GM23248 (cell line): Measurements from ENCODE around the gene KIF7. TPM values are rescaled to one million over a fixed set of nuclear protein-coding genes. Genes with fewer than 3 reads are reported as not detected.

ENCODE experiments used
- DNase-seq: peaks from one replicate; pipeline ENCODE4 v3.0.0-alpha.2; 2015
- H2AFZ ChIP-seq: fragments of 200-600 bp; sonication (generic); 2 replicates; pipeline ENCODE4 v1.6.1; 2016; ENCODE audit warnings: antibody characterized with exemption
- H3F3A ChIP-seq: fragments of 200-600 bp; sonication (generic); 2 replicates; pipeline ENCODE4 v1.6.1; 2016; ENCODE audit warnings: mild to moderate bottlenecking, antibody characterized with exemption, mixed run types; ENCODE audit not compliant: insufficient read depth
- H3K27ac ChIP-seq: fragments of 200-600 bp; sonication (generic); 2 replicates; pipeline ENCODE4 v1.5.1; 2016; ENCODE audit warnings: mild to moderate bottlenecking
- H3K27me3 ChIP-seq: fragments of 200-600 bp; sonication (generic); replicated peaks from 2 replicates; pipeline ENCODE4 v1.6.1; 2016; ENCODE audit warnings: mild to moderate bottlenecking; ENCODE audit not compliant: insufficient read depth
- H3K36me3 ChIP-seq: fragments of 200-600 bp; sonication (generic); 2 replicates; pipeline ENCODE4 v1.6.1; 2016; ENCODE audit warnings: low read depth, mild to moderate bottlenecking
- H3K4me1 ChIP-seq: fragments of 200-600 bp; sonication (generic); 2 replicates; pipeline ENCODE4 v1.6.1; 2016; ENCODE audit warnings: mild to moderate bottlenecking; ENCODE audit not compliant: insufficient read depth
- H3K4me2 ChIP-seq: fragments of 200-600 bp; sonication (generic); one replicate; pipeline ENCODE4 v1.6.1; 2016; ENCODE audit warnings: mild to moderate bottlenecking; ENCODE audit not compliant: unreplicated experiment
- H3K4me3 ChIP-seq: fragments of 200-600 bp; sonication (generic); 2 replicates; pipeline ENCODE4 v1.5.1; 2016; ENCODE audit warnings: mild to moderate bottlenecking
- H3K79me2 ChIP-seq: fragments of 200-600 bp; sonication (generic); 2 replicates; pipeline ENCODE4 v1.6.1; 2016; ENCODE audit warnings: mild to moderate bottlenecking; ENCODE audit not compliant: insufficient read depth
- H3K9ac ChIP-seq: fragments of 200-600 bp; sonication (generic); 2 replicates; pipeline ENCODE4 v1.6.1; 2016; ENCODE audit warnings: mild to moderate bottlenecking
- H3K9me2 ChIP-seq: fragments of 200-600 bp; sonication (generic); 2 replicates; pipeline ENCODE4 v1.6.1; 2016; ENCODE audit warnings: mixed run types, mild to moderate bottlenecking, moderate library complexity; ENCODE audit not compliant: insufficient read depth
- H3K9me3 ChIP-seq: fragments of 200-600 bp; sonication (generic); one replicate; pipeline ENCODE4 v1.6.1; 2017; ENCODE audit warnings: low read depth
- H4K20me1 ChIP-seq: fragments of 200-600 bp; sonication (generic); 2 replicates; pipeline ENCODE4 v1.6.0; 2016; ENCODE audit not compliant: insufficient read depth
- EZH2 ChIP-seq: fragments of 200-600 bp; sonication (generic); IDR thresholded peaks from 2 replicates; pipeline ENCODE4 v1.6.1; 2018; ENCODE audit warnings: antibody characterized with exemption, mild to moderate bottlenecking; ENCODE audit not compliant: insufficient read depth, poor library complexity, severe bottlenecking
- EZH2phosphoT487 ChIP-seq: fragments of 200-600 bp; sonication (generic); IDR thresholded peaks from 2 replicates; pipeline ENCODE4 v1.6.1; 2018; ENCODE audit warnings: antibody characterized with exemption, moderate library complexity, mild to moderate bottlenecking, low read depth; ENCODE audit not compliant: insufficient read depth
- WGBS, 2 experiments: methylation state at CpG; one replicate each; pipeline ENCODE4 v1.1.6; 2015 to 2017; ENCODE audit warnings: low lambda C conversion rate in 2 of 2, low coverage in 1 of 2; ENCODE audit errors: missing lambda C conversion rate in 2 of 2; 5-methylcytosine and 5-hydroxymethylcytosine counted together
- in situ Hi-C: fragments of 300-500 bp; cut with MboI; formaldehyde crosslinking; loops from 2 replicates; pipeline ENCODE4 v1.15.0; 2020
- polyA plus RNA-seq: library from polyadenylated mRNA; unstranded; fragments of >200 nt; fragmentation: Nextera tagmentation; extraction: Ambion mirVana; gene quantifications from 2 replicates; pipeline ENCODE4 v1.2.1, GENCODE V29; 2016
- total RNA-seq: library from RNA; depleted of rRNA; stranded (reverse); fragments of >200 nt; shearing (Covaris generic); gene quantifications from 2 replicates; pipeline ENCODE4 v1.2.3, GENCODE V29; 2014

KIF7 gene
- total and polyA plus RNA-seq, 2 experiments from 2014 or later = 6.9 to 30.0 TPM

DNA sequence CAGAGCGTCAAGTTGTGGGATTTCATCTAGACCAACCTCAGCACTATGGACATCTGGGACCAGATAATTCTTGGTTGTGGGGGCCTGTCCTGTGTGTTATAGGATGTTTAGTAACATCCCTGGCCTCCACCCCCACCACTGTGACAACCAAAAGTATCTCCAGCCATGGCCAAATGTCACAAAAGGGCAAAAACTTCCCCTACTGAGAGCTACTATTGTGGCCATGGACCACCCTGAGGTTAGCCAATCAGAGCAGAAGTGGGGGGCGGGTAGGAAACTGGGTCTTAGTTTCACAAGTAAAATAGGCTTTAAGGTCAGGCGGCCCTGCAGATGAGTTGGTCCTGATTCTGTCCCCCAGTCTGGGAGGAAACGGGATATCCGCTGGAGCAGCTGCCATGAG lies 25.4 kb downstream of the KIF7 start:
- no peak for DNase-seq
- Histone ChIP-seq H3K79me2 (no peaks in the 10 kb centered on the region), H3K9me2 (no peaks in the 10 kb centered on the region), H3K4me3 (no peak overlapping the region), H3K4me1 (no peaks in the 10 kb centered on the region), H3F3A (no peaks in the 10 kb centered on the region), H3K27me3 (no peaks in the 10 kb centered on the region), H3K27ac (no peak overlapping the region), H2AFZ (no peak overlapping the region), H3K4me2 (no peak overlapping the region), H3K36me3 (peaks cover 43% of the 10 kb centered on the region), H3K9ac (no peak overlapping the region), H3K9me3 (no peaks in the 10 kb centered on the region), H4K20me1 (no peaks in the 10 kb centered on the region)
- WGBS, 2 experiments = 98 to 99% methylated on average over 5 of the region's 5 CpGs
- TF ChIP-seq EZH2phosphoT487 = no peak
- TF ChIP-seq EZH2 = no peak
- in situ Hi-C loops = no loop called here

DNA sequence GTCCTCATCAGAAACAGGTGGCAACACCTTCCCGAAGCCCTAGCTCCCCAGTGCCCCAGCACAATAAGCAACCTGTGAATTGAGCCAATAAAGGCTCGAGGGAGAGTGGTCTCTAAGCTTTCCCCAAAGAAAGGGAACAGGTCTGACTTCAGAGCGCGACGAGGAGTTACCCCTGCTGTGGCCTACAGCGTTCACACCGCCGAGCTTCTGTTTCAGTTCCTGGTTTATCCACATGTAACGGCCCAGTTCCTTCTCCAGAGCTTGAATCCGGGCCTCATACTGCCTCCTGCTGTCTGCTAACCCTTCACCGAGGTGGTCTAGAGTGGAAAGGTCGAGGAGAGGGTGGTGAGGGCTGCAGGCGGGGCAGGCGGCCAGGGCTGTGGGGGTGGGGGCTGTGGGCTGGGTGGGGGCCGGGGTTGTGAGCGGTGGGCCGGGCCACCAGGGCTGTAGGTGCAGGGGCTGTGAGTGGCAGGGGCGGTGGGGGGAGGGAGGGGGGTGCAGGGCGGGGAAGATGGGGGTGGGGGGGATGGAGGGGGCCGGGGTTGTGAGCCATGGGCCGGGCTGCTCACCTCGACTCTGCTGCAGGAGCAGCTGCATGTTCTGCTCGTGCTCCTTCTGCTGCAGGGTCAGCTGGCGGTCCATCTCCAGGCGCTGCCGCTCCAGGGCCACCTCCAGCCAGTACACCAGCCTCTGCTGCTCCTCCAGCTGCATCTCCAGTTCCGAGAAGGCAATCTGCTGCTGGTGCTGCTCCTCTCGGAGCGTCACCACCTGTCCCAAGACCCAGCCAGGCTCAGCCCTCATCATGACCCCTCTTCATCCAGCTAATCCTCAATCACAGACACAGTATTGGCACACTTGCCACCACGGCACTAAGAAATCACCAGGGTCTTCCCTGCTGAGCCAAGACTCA lies 26.2 kb downstream of the KIF7 start:
- H3K4me3 ChIP-seq = no peak overlapping the region
- H3K9ac ChIP-seq = no peak overlapping the region
- DNase-seq = no peak
- WGBS, 2 experiments = 90 to 93% methylated on average over 16 to 30 of the region's 30 CpGs
- H3K9me2 ChIP-seq = no peaks in the 10 kb centered on the region
- H2AFZ ChIP-seq = no peak overlapping the region
- no peaks in the 10 kb centered on the region for H3K27me3 ChIP-seq
- no peak for TF ChIP-seq EZH2
- no peak for TF ChIP-seq EZH2phosphoT487
- H3K27ac ChIP-seq = no peak overlapping the region
- H3K79me2 ChIP-seq = no peaks in the 10 kb centered on the region
- in situ Hi-C loops = no loop called here
- no peaks in the 10 kb centered on the region for H3K4me1 ChIP-seq
- H3K9me3 ChIP-seq = no peaks in the 10 kb centered on the region
- H3F3A ChIP-seq = no peaks in the 10 kb centered on the region
- H3K36me3 ChIP-seq = peaks cover 46% of the 10 kb centered on the region
- no peaks in the 10 kb centered on the region for H4K20me1 ChIP-seq
- H3K4me2 ChIP-seq = no peak overlapping the region

DNA sequence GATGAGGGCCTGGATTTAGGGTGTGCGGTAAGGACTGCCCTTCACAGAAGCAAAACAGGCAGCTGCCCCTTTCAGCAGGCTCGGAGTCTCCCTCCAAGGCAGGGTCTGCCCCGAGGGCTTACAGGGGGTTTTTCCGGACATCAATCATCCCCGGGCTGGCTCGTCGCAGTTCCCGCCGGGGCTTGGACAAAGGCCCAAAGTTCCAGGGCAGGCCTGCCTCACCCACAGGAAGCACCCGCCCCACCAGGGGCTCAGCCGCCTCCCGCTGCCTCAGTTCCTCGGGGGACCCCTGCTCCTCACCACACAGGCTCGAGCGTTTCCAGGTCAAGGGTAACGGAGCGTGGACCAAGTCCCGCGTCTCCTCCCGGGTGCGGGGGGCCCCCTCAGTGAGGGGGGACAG lies 27.0 kb downstream of the KIF7 start:
- H3K9ac ChIP-seq = no peak overlapping the region
- H4K20me1 ChIP-seq = no peaks in the 10 kb centered on the region
- WGBS, 2 experiments = 89 to 94% methylated on average over 19 to 21 of the region's 21 CpGs
- H3K27me3 ChIP-seq = no peaks in the 10 kb centered on the region
- in situ Hi-C loops = no loop called here
- no peaks in the 10 kb centered on the region for H3K79me2 ChIP-seq
- no peak for DNase-seq
- no peak overlapping the region for H3K27ac ChIP-seq
- no peaks in the 10 kb centered on the region for H3K9me3 ChIP-seq
- no peak overlapping the region for H3K4me2 ChIP-seq
- no peaks in the 10 kb centered on the region for H3K9me2 ChIP-seq
- H2AFZ ChIP-seq = no peak overlapping the region
- no peak overlapping the region for H3K4me3 ChIP-seq
- peaks cover 46% of the 10 kb centered on the region for H3K36me3 ChIP-seq
- no peaks in the 10 kb centered on the region for H3F3A ChIP-seq
- no peaks in the 10 kb centered on the region for H3K4me1 ChIP-seq
- TF ChIP-seq EZH2phosphoT487 = no peak
- no peak for TF ChIP-seq EZH2

DNA sequence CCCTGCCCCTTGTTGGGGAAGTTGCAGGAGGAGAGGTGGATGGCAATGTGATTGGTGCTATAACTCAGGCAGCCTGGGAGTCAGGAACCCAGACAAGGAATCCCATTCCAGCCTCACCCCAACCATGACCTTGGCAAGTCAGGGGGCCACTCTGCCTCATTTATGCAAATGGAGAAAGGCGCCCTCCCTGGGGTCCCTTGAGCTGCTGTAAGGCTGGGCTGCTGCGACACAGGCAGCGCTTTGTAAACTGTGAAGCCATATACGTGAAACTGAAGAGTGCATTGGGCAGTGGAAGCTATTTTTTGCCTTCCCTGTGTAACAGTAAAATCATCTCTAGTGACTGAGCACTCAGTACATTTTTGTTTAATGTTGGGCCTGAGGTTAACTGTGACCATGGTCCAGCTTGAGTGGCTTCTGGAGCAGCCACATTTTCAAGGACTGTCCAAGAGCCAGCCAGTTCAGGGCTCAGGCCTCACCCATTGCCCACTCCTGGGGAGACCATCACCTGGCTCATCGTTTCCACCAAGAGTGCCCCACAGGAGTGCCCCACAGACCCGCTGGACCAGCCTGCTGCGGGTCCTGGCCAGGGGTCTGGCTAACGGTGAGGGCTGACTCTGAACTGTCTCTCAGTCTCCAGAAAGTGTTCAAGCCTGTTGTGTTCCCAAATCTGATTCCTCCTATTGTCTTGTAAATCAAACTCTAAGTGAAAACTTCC lies 27.9 kb downstream of the KIF7 start:
- no peak for TF ChIP-seq EZH2
- no peak for TF ChIP-seq EZH2phosphoT487
- Histone ChIP-seq H4K20me1 (no peaks in the 10 kb centered on the region), H3K79me2 (no peaks in the 10 kb centered on the region), H2AFZ (no peak overlapping the region), H3K9ac (no peak overlapping the region), H3K9me3 (no peaks in the 10 kb centered on the region), H3K4me3 (no peak overlapping the region), H3K4me1 (no peaks in the 10 kb centered on the region), H3K9me2 (no peaks in the 10 kb centered on the region), H3K4me2 (no peak overlapping the region), H3K36me3 (peaks cover 46% of the 10 kb centered on the region), H3F3A (no peaks in the 10 kb centered on the region), H3K27me3 (no peaks in the 10 kb centered on the region), H3K27ac (no peak overlapping the region)
- DNase-seq = no peak
- in situ Hi-C loops = no loop called here
- 89 to 91% methylated on average over 8 of the region's 8 CpGs for WGBS, 2 experiments
